PFSK-1 (cell line): ENCODE results near the gene CCND2.

Experiments
- FOXP2 ChIP-seq: optimal IDR thresholded peaks from 2 replicates; pipeline ENCODE3; 2011; ENCODE audit warnings: borderline replicate concordance, control low read depth, inconsistent platforms; ENCODE audit not compliant: insufficient read depth; ENCODE audit errors: extremely low read length, extremely low read depth
- POLR2AphosphoS5 ChIP-seq: IDR thresholded peaks from 2 replicates; pipeline ENCODE4 v1.6.1; 2012; ENCODE audit warnings: low read depth, mild to moderate bottlenecking, control low read depth, low read length, moderate library complexity
- SIN3A ChIP-seq: IDR thresholded peaks from 2 replicates; pipeline ENCODE4 v1.6.1; 2012; ENCODE audit warnings: mild to moderate bottlenecking, low read length, moderate library complexity, borderline replicate concordance; ENCODE audit not compliant: insufficient read depth
- TAF1 ChIP-seq: IDR thresholded peaks from 2 replicates; pipeline ENCODE4 v1.6.1; 2012; ENCODE audit warnings: low read length, control low read depth, borderline replicate concordance; ENCODE audit not compliant: insufficient read depth
- TF ChIP-seq, protein P1 (sequence below), 2 experiments: IDR thresholded peaks; 2 replicates each; pipeline versions ENCODE4 v1.6.1 to v1.8.0; 2011 to 2012; ENCODE audit warnings: low read depth in 2 of 2, low read length in 2 of 2, control low read depth in 1 of 2, inconsistent platforms in 1 of 2, mild to moderate bottlenecking in 1 of 2, moderate library complexity in 1 of 2; ENCODE audit not compliant: insufficient read depth in 1 of 2

CCND2 gene

GRCh38 chr12:4301932-4302501 lies 28.5 kb downstream of the CCND2 start:
- TF ChIP-seq SIN3A (no peak), TAF1 (no peak), POLR2AphosphoS5 (no peak; the same call in none of the 2 replicates), FOXP2 (no peak)
- TF ChIP-seq, protein P1, sequence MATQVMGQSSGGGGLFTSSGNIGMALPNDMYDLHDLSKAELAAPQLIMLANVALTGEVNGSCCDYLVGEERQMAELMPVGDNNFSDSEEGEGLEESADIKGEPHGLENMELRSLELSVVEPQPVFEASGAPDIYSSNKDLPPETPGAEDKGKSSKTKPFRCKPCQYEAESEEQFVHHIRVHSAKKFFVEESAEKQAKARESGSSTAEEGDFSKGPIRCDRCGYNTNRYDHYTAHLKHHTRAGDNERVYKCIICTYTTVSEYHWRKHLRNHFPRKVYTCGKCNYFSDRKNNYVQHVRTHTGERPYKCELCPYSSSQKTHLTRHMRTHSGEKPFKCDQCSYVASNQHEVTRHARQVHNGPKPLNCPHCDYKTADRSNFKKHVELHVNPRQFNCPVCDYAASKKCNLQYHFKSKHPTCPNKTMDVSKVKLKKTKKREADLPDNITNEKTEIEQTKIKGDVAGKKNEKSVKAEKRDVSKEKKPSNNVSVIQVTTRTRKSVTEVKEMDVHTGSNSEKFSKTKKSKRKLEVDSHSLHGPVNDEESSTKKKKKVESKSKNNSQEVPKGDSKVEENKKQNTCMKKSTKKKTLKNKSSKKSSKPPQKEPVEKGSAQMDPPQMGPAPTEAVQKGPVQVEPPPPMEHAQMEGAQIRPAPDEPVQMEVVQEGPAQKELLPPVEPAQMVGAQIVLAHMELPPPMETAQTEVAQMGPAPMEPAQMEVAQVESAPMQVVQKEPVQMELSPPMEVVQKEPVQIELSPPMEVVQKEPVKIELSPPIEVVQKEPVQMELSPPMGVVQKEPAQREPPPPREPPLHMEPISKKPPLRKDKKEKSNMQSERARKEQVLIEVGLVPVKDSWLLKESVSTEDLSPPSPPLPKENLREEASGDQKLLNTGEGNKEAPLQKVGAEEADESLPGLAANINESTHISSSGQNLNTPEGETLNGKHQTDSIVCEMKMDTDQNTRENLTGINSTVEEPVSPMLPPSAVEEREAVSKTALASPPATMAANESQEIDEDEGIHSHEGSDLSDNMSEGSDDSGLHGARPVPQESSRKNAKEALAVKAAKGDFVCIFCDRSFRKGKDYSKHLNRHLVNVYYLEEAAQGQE (IDR thresholded peaks at IDR 0.05; ENCODE audit: insufficient read depth in 1 of 2, low read depth in 2 of 2, low read length in 2 of 2): no peak

GRCh38 chr12:4302881-4303280 lies 29.3 kb downstream of the CCND2 start:
- TF ChIP-seq POLR2AphosphoS5 (no peak; the same call in 1 of the 2 replicates), FOXP2 (no peak), SIN3A (no peak), TAF1 (no peak)
- TF ChIP-seq, protein P1 (IDR thresholded peaks at IDR 0.05; ENCODE audit: insufficient read depth in 1 of 2, low read depth in 2 of 2, low read length in 2 of 2): no peak

DNA sequence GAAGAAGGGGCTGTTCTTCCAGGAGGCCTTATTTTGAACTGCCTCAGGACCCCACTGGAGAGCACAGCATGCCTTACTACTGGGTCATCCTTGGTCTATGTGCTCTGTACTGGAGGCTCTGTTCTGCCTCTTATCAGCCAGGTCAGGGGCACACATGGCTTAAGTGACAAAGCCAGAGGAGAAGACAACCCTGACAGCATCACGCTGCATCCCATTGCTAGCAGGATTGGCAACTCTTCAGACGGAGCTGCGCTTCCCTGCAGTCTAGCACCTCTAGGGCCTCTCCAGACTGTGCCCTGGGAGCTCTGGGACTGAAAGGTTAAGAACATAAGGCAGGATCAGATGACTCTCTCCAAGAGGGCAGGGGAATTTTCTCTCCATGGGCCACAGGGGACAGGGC lies 30.2 kb downstream of the CCND2 start:
- TF ChIP-seq FOXP2 (no peak), SIN3A (no peak), TAF1 (no peak), POLR2AphosphoS5 (no peak)
- TF ChIP-seq, protein P1 (IDR thresholded peaks at IDR 0.05; ENCODE audit: insufficient read depth in 1 of 2, low read depth in 2 of 2, low read length in 2 of 2): no peak

DNA sequence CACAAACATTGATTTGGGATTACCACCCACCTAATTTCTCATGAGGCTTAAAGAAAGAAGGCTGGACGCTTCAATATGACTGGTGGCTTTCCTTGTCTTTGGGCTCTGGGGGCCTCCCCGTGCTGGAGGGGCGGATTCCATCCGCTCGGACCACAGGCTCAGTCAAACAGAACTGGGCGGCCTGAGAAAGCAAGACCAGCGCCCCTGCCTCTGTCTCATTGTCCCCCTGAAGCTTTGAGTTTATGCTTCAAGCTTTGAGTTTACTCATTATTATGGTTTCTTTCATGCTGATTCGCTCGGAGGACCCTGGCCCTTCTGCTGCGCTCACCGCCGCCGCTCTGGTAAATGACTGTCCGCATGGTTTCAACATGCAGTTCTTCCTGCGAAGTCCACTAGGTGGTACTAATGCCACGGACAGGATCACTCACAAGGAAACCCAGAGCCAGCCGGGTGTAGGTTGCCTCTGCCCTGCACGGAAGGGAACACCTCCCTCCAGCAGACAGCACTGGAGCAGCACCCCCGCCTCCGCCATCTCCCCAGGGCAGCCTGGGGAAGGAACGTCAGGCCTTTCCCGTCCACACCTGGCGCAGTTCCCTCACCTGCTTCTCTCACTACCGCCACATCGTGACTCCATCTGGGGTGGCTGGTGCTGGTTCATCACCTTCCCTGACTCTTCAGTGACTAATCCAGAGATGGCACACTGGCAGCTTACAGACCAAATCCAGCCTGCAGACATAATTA lies 34.2 kb downstream of the CCND2 start:
- TF ChIP-seq, protein P1 (IDR thresholded peaks at IDR 0.05; ENCODE audit: insufficient read depth in 1 of 2, low read depth in 2 of 2, low read length in 2 of 2): no peak
- TF ChIP-seq FOXP2: no peak
- TF ChIP-seq POLR2AphosphoS5: no peak; the same call in 1 of the 2 replicates
- TF ChIP-seq SIN3A: no peak
- no peak for TF ChIP-seq TAF1
